Muscle layer of colon (tissue), 2 donors: ENCODE measurements around the gene SH3D19.
"Not testable (repeated sequence)": the region's sequence is repeated elsewhere in the genome, so short reads cannot be mapped to it uniquely, and the experiment has no call there.

Source experiments
- H3K27ac ChIP-seq: one replicate; pipeline ENCODE4 v1.7.0; 2013; ENCODE audit warnings: low read depth, mild to moderate bottlenecking, low read length, moderate library complexity
- H3K27me3 ChIP-seq, 2 donors: one replicate each; pipeline ENCODE4 v1.7.0; 2013; ENCODE audit warnings: low read length in 2 of 2, mild to moderate bottlenecking in 2 of 2; ENCODE audit not compliant: insufficient read depth in 2 of 2, control insufficient read depth in 1 of 2
- H3K36me3 ChIP-seq: one replicate; pipeline ENCODE4 v1.7.0; 2013; ENCODE audit warnings: mild to moderate bottlenecking, low read length; ENCODE audit not compliant: insufficient read depth
- H3K4me1 ChIP-seq: one replicate; pipeline ENCODE4 v1.7.0; 2013; ENCODE audit warnings: mild to moderate bottlenecking, low read length; ENCODE audit not compliant: insufficient read depth
- H3K4me3 ChIP-seq, 2 donors: one replicate each; pipeline ENCODE4 v1.7.0; 2013; ENCODE audit warnings: low read length in 2 of 2, low read depth in 1 of 2, mild to moderate bottlenecking in 1 of 2, moderate library complexity in 1 of 2
- H3K9ac ChIP-seq: one replicate; pipeline ENCODE4 v1.7.0; 2013; ENCODE audit warnings: low read length
- H3K9me3 ChIP-seq: one replicate; pipeline ENCODE4 v1.7.0; 2013; ENCODE audit warnings: mild to moderate bottlenecking, low read length
- donor health status: abdominal sarcoma.
- donor health status: Adenocarcinoma of cecum.

Gene SH3D19

DNA sequence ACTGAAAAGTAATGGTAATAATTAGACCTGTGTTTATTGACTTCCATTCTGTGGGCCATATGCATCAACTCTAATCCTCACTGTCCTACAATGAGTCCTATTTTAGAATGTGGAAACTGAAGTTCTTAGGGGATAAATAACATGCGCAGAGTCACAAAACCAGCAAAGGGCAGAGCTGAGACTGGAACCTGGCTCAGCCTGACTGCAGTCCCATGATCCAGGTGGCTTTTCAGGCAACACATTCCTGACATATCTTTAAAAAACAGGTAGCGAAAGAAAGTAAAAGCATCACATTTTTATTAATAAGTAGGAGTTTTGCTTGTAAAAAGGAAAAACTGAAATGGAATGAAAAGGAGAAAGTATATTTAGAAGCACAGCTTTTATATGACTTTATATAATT, 83.1 kb downstream of the SH3D19 start:
- Histone ChIP-seq H3K27me3 (no peaks in the 10 kb centered on the region), H3K4me3 (no peak overlapping the region), H3K9me3 (no peaks in the 10 kb centered on the region), H3K4me1 (peaks cover 10% of the 10 kb centered on the region), H3K27ac (no peak overlapping the region), H3K9ac (no peak overlapping the region), H3K36me3 (no peaks in the 10 kb centered on the region)

DNA sequence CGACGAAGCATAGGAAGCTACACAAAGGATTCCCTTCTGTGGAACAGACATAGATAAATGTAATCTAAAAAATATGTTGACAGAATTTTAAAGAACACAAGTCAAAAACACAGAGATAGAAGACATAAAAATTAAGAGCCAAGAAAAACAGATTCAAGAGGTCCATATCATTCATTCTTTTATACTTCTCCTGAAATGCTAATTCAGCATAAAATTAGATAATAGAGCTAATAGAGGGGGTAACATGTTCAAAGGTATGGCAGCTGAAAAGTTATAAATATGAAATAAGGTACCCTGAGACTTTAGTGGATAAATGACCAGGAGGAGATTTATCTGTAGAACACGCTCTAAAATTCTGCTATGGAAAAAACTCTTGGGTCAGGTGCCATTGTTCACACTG, 85.8 kb downstream of the SH3D19 start:
- Histone ChIP-seq H3K4me3 (no peak overlapping the region), H3K27me3 (no peaks in the 10 kb centered on the region), H3K27ac (no peak overlapping the region), H3K36me3 (no peaks in the 10 kb centered on the region), H3K4me1 (peaks cover 10% of the 10 kb centered on the region), H3K9me3 (no peaks in the 10 kb centered on the region), H3K9ac (no peak overlapping the region)

DNA sequence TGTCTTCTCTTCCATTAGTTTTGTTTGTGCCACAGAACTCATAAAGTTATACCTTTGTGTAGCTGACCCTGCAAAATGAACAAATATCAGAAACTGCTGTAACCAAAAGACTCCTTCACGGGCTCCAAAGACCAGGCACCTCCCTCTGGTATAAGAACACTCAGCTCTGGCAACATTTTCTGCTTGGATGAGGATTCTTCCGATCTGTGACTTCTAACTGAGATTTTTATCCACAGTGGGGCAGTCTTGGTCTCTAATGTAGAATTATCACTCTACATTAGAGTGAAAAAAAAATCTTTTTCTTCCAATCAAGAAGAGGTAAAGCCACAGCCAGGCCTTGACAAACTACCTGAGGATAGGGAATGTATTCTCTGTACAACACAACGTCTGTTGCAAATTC, 86.9 kb downstream of the SH3D19 start:
- Histone ChIP-seq H3K9ac (no peak overlapping the region), H3K27ac (no peak overlapping the region), H3K27me3 (no peaks in the 10 kb centered on the region), H3K36me3 (no peaks in the 10 kb centered on the region), H3K4me1 (peaks cover 10% of the 10 kb centered on the region), H3K9me3 (no peaks in the 10 kb centered on the region), H3K4me3 (no peak overlapping the region)

DNA sequence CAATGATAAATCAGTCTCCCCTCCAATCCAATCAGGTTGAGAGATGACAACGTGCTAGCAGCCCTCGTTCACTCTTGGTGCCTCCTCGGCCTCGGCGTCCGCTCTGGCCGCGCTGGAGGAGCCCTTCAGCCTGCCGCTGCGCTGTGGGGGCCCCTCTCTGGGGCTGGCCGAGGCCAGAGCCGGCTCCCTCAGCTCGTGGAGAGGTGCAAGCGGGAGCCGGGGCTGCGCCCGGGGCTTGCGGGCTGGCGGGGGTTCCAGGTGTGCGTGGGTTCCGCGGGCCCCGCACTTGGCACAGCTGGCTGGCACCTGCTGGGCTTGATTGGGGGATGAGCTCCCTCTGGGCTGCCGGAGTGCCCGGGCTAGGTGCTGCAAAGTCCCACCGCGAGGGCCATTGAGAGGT, 89.4 kb downstream of the SH3D19 start:
- Histone ChIP-seq H3K9ac (no peak overlapping the region), H3K4me3 (no peak overlapping the region), H3K4me1 (peaks cover 10% of the 10 kb centered on the region), H3K9me3 (no peaks in the 10 kb centered on the region), H3K27me3 (no peaks in the 10 kb centered on the region), H3K27ac (no peak overlapping the region), H3K36me3 (no peaks in the 10 kb centered on the region)

DNA sequence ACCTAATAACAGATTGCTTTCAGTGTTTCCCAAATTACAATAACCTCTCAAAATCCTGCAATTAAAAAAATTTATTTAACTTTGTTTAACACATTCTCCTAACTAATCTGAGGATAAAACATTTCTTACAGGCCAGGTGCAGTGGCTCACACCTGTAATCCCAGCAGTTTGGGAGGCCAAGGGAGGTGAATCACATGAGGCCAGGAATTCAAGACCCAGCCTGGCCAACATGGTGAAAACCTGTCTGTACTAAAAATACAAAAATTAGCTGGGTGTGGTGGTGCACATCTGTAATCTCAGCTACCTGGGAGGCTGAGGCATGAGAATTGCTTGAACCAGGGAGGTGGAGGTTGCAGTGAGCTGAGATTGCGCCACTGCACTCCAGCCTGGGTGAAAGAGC, 90.0 kb downstream of the SH3D19 start:
- H3K4me3 ChIP-seq, H3K9me3 ChIP-seq, H3K4me1 ChIP-seq, H3K27me3 ChIP-seq, H3K36me3 ChIP-seq, H3K9ac ChIP-seq, H3K27ac ChIP-seq: not testable (repeated sequence)

DNA sequence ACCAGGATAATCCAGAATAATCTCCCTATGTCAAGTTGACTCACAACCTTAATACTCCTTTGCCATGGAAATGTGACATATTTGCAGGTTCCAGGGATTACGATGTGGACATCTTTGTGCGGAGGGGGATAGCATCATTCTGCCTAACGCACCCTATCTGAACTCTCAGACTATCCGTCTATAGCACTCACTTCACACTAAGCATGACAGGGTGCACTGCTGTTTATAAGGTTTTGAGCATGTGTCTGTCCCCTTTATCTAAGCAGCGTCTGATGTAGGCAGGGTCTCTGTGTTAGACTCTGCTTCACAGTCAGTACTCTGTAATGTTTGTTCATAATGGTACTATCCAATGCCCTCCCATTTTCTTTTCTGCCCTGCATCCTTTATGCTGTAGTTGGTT, 91.8 kb downstream of the SH3D19 start:
- no peaks in the 10 kb centered on the region for H3K9me3 ChIP-seq
- H3K4me1 ChIP-seq, result peaks cover 4% of the 10 kb centered on the region
- H3K4me3 ChIP-seq, result no peak overlapping the region
- H3K27me3 ChIP-seq, result no peaks in the 10 kb centered on the region
- no peak overlapping the region for H3K9ac ChIP-seq
- H3K27ac ChIP-seq, result no peak overlapping the region
- no peaks in the 10 kb centered on the region for H3K36me3 ChIP-seq

DNA sequence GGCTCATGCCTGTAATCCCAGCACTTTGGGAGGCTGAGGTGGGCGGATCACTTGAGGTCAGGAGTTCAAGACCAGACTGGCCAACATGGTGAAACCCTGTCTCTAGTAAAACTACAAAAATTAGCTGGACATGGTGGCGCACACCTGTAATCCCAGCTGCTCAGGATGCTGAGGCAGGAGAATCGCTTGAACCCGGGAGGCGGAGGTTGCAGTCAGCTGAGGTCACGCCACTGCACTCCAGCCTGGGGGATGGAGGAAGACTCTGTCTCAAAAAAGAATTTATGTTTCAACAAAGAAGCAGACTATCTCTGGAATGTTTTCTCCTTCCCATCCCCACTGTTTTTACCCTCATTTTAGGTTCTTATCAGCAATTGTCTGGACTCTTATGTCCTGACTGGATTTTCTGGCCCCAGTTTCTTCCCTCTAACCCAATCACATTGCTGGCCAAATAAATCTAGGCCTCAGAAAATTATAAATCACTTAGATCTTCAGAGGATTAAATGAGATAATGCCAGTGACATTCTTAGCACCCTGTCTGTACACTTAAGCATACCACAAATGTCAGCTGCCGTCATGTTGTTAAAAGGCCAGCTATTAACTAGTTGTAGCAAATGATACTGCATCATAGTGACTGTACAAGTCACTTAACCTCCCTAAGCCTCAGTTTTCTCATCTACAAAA, 93.3 kb downstream of the SH3D19 start:
- no peak overlapping the region for H3K27ac ChIP-seq
- H3K4me1 ChIP-seq, result peaks cover 15% of the 10 kb centered on the region
- no peak overlapping the region for H3K9ac ChIP-seq
- H3K36me3 ChIP-seq, result no peaks in the 10 kb centered on the region
- H3K9me3 ChIP-seq, result no peaks in the 10 kb centered on the region
- H3K4me3 ChIP-seq, result no peak overlapping the region
- H3K27me3 ChIP-seq, result no peaks in the 10 kb centered on the region

DNA sequence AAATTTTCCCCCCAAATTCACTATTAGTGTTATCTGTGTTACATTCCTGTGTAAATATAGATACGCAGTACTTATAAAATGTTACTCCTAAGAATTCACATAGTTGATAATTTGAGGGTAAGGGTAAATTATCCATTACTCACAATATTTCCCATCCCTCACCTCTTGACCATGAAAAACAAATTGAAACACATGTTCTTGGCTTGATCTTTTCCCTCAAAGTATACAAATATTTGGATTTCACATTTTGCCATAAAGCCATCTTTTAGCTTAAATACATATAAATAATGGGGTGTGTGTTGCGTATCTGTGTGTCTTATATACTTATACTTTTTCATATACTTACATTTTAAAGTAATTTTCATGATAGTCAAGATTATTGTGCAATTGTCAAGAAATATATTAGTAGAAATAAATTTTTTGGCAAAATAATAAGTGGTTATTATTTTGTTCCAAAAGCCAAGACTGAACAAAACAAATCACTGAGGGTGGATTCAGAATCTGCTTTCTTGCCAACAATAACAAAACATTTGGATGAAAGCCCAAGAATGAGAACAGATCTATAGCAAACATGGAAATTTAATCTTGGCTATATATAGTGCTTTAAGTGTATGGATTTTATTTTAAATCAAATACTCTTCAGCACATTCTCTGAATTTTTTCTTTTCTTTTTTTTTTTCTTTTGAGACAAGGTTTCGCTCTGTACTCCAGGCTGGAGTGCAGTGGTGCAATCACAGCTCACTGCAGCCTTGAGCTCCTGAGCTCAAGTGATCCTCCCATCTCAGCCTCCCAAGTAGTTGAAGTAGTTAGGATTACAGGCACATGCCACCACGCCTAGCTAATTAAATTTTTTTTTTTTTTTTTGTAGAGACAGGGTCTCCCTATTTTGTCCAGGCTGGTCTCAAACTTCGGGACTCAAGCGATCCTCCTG, 97.0 kb downstream of the SH3D19 start:
- H3K4me3 ChIP-seq, result no peak overlapping the region
- H3K9ac ChIP-seq, result no peak overlapping the region
- H3K27ac ChIP-seq, result no peak overlapping the region

DNA sequence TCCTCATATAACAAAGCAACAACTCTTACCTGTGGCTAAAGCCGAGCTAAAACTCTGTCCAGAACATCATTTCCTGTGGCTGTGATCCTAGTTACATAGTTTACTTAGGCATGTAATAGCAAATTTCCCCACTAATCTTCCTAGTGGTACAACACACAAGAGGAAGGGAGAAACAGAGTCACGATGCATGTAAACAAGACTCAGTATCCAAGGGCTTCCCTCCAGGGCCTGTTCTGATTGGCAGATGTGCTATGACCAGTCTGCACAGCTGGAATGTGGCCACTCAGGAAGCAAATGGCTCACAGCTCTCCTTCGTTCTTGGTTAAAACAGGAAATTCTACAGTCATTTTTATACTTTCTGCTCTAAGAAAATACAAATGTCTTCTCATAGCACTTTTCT, 97.7 kb downstream of the SH3D19 start:
- peak overlapping the region; percentile 23 for H3K9ac ChIP-seq
- H3K36me3 ChIP-seq, result no peaks in the 10 kb centered on the region
- peak overlapping the region; percentile 10 for H3K27ac ChIP-seq
- peaks cover 29% of the 10 kb centered on the region for H3K4me1 ChIP-seq
- H3K27me3 ChIP-seq, result no peaks in the 10 kb centered on the region
- no peaks in the 10 kb centered on the region for H3K9me3 ChIP-seq
- H3K4me3 ChIP-seq, result no peak overlapping the region

More for the DNA sequence above, 97.0 kb downstream of the SH3D19 start:
- Histone ChIP-seq H3K36me3 (no peaks in the 10 kb centered on the region), H3K9me3 (no peaks in the 10 kb centered on the region), H3K4me1 (peaks cover 29% of the 10 kb centered on the region), H3K27me3 (no peaks in the 10 kb centered on the region)

DNA sequence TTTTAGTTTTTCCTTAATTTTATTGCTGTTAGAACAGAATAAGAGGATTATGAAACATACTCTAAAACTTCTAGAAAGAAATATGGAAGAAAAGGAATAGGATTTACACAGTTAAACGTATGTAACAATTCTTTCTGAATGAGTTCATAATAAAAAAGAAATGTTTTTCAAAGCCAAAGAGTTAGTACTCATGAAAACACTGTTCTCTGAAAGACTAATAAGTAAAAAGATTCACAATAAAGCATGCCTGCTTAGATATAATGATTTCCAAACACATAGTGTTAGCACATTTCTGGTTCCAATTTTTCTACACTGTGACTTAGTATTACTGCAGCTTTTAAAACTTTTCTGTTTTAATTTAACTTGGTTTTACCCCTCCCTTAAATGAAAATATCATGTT, 98.2 kb downstream of the SH3D19 start:
- peak overlapping the region; percentile 23 for H3K9ac ChIP-seq
- H3K36me3 ChIP-seq, result no peaks in the 10 kb centered on the region
- H3K9me3 ChIP-seq, result no peaks in the 10 kb centered on the region
- peak overlapping the region in 1 of 2 donors; percentile 20 for H3K4me3 ChIP-seq
- H3K27me3 ChIP-seq, result no peaks in the 10 kb centered on the region
- peaks cover 29% of the 10 kb centered on the region for H3K4me1 ChIP-seq
- H3K27ac ChIP-seq, result peak overlapping the region; percentile 25

DNA sequence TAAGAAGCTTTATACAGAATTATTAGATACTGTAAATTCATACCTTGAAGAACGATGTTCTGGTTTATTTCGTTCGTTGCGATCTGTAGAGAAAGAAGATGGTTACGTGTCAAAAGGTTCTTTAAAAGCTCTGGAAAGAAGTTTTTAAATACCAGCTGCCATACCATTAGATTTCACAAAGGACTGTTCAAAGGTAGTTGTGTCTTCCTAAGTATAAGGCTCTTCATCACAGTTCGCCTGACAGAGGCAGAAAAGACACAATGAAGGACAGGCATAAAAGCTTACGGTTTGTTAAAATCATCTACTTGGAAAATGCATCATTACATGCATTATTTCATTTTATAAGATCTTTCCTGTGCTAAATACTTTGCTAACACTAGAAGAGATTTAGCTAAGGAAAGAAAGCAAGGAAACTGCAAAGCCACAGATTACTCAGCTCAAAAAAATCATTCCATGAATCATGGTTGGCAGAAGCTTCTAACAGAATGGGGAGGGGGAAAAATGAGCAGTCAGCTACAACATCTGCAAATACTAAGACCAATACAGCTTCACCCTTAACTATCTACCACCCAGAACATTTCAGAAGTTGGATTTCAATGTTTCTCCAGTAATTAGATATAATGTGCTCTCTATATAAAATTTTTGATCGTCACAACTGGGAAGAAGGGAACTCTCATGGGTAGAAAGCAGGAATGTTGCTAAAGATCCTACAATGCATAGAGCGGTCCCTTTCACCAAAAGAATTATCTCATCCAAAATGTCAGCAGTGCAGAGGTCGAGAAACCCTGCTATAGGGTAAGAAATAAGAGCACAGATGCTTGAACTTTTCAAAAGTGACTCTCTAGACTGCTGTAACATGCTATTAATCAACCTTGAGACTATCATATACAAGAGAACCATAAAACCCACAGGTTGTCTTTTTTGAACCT, 99.1 kb downstream of the SH3D19 start:
- Histone ChIP-seq H3K27ac (peak overlapping the region; percentile 19), H3K9ac (no peak overlapping the region), H3K27me3 (no peaks in the 10 kb centered on the region), H3K9me3 (no peaks in the 10 kb centered on the region), H3K4me3 (peak overlapping the region in 1 of 2 donors; percentile 20), H3K4me1 (peaks cover 34% of the 10 kb centered on the region), H3K36me3 (no peaks in the 10 kb centered on the region)
